ENCODE data around the gene ARHGAP6. TPM values are rescaled to one million over a fixed set of nuclear protein-coding genes. Genes with fewer than 3 reads are reported as not detected.

Gene ARHGAP6
- total and polyA plus RNA-seq, 9 of the 15 experiments (the other 6 are each of a cell fraction or from before 2014, with no cell fraction given), result 12.5 to 63.6 (median 41.8) TPM

GRCh38 chrX:11446949-11447348, 218.8 kb downstream of the ARHGAP6 start:
- in situ Hi-C loops (cut with MboI) (no loop called here), intact Hi-C loops (cut with micrococcal nuclease) (no loop called here)
- no peaks in the 10 kb centered on the region for H3K9me1 ChIP-seq (ENCODE audit: control insufficient read depth, insufficient read depth, low read length)
- peaks cover 0 to 4% of the 10 kb centered on the region in 2 experiments; a peak in 2 of 5 replicates for H3K4me1 ChIP-seq (replicated peaks in 1 of 2; ENCODE audit: control insufficient read depth in 2 of 2, insufficient read depth in 2 of 2, low read length in 2 of 2)
- WGBS (ENCODE audit: insufficient coverage, low coverage, missing lambda C conversion rate), result 63% methylated on average over 4 of the region's 4 CpGs
- H4K20me1 ChIP-seq (replicated peaks; ENCODE audit: control insufficient read depth, insufficient read depth, low read length), result no peaks in the 10 kb centered on the region
- no peak overlapping the region for H3K9ac ChIP-seq (ENCODE audit: insufficient read depth in 1 of 2, low read depth in 2 of 2, low read length in 2 of 2)
- no peak overlapping the region for H3K4me2 ChIP-seq (ENCODE audit: insufficient read depth, low read length)
- ChIA-PET POLR2A (no interaction called here), CTCF (ENCODE audit: low intra/inter-chr PET ratio) (no interaction called here)
- no peak for ATAC-seq
- TF ChIP-seq CBFB (CRISPR knock-in tag; IDR thresholded peaks at IDR 0.05), result no peak
- no peak for TF ChIP-seq GABPB1 (CRISPR knock-in tag; IDR thresholded peaks at IDR 0.05)
- no peak for TF ChIP-seq ZNF165 (CRISPR knock-in tag; IDR thresholded peaks at IDR 0.05; ENCODE audit: borderline replicate concordance)
- TF ChIP-seq ZNF282 (CRISPR knock-in tag; IDR thresholded peaks at IDR 0.05), result no peak
- no peak for TF ChIP-seq NFATC3 (IDR thresholded peaks at IDR 0.05)
- no peak for TF ChIP-seq MCM2 (IDR thresholded peaks at IDR 0.05; ENCODE audit: low read depth)
- no peak for TF ChIP-seq ARID3A (IDR thresholded peaks at IDR 0.05; ENCODE audit: borderline replicate concordance, low read depth, low read length)
- TF ChIP-seq ZNF324 (CRISPR knock-in tag; IDR thresholded peaks at IDR 0.05), result no peak
- no peak for TF ChIP-seq SETDB1 (IDR thresholded peaks at IDR 0.05; ENCODE audit: low read length)
- TF ChIP-seq TAF1 (IDR thresholded peaks at IDR 0.05; ENCODE audit: control insufficient read depth, extremely low read depth, insufficient read depth, low read length, severe bottlenecking), result no peak
- no peak for TF ChIP-seq GATA2 (CRISPR knock-in tag; IDR thresholded peaks at IDR 0.05)
- TF ChIP-seq BDP1 (IDR thresholded peaks at IDR 0.05; ENCODE audit: insufficient read depth, insufficient read length), result no peak
- no peak for TF ChIP-seq HDAC1 (IDR thresholded peaks at IDR 0.05)
- TF ChIP-seq ZFX (CRISPR knock-in tag; IDR thresholded peaks at IDR 0.05), result no peak
- no peak for TF ChIP-seq PML (IDR thresholded peaks at IDR 0.05; ENCODE audit: low read length)
- no peak for TF ChIP-seq MXD1 (CRISPR knock-in tag; IDR thresholded peaks at IDR 0.05; ENCODE audit: borderline replicate concordance, poor library complexity, severe bottlenecking)
- no peak overlapping the region for H3K4me3 ChIP-seq
- H3K36me3 ChIP-seq (ENCODE audit: control insufficient read depth, insufficient read depth, low read length), result no peaks in the 10 kb centered on the region
- no peaks in the 10 kb centered on the region for H3K79me2 ChIP-seq (ENCODE audit: control insufficient read depth, insufficient read depth, low read length)
- no peak for DNase-seq (ENCODE audit: extremely low read depth in 1 of 4, low spot score in 3 of 4)
- no TSS peak for BruUV-seq (replicated peaks)
- no peak overlapping the region for H2AFZ ChIP-seq (ENCODE audit: low read depth, low read length)
- H3K27me3 ChIP-seq (ENCODE audit: control insufficient read depth in 2 of 2, insufficient read depth in 2 of 2, low read length in 2 of 2), result no peaks in the 10 kb centered on the region
- FAIRE-seq, result no peak
- H3K9me3 ChIP-seq (replicated peaks; ENCODE audit: control insufficient read depth, insufficient read depth, low read depth, low read length), result no peaks in the 10 kb centered on the region; the same call in 1 of the 2 replicates
- no peak overlapping the region for H3K27ac ChIP-seq (ENCODE audit: extremely low read depth, low read depth, low read length)
